ENCODE measurements around the gene BHLHA15.

DNA sequence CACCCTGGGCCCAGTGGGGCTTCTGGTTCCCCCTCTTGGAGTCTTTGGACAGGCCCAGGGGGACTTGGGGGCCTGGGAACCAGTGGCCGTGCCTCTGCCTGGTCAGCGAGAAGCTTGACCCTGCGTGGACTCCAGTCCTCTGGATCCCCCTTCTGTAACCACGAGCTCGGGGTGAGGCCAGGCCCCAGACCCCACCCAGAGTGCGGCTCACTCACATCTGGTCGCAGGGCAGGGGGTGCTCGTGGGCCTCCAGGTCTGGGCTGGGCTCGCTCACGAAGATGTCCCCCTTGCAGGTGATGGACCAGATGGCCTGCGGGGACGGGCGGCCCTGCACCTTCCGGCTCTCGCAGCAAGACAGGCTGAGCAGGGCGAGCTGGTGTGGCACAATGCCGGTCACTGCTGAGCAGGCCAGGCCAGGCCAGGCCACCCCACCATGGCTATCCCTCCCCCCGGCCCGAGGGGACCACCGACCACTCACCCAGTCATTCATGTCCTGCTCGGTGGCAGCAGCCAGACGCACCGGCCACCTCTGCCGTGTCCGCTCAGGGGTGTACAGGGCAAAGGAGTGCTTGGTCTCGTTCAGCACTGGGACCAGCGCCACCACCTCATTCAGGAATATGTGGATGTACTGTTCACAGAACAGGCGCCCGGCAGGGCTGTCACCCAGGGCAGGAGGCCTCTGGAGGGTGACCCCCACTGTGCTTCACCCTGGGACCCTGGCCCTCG, 19.7 kb downstream of the BHLHA15 start:
- TF ChIP-seq, protein P1, sequence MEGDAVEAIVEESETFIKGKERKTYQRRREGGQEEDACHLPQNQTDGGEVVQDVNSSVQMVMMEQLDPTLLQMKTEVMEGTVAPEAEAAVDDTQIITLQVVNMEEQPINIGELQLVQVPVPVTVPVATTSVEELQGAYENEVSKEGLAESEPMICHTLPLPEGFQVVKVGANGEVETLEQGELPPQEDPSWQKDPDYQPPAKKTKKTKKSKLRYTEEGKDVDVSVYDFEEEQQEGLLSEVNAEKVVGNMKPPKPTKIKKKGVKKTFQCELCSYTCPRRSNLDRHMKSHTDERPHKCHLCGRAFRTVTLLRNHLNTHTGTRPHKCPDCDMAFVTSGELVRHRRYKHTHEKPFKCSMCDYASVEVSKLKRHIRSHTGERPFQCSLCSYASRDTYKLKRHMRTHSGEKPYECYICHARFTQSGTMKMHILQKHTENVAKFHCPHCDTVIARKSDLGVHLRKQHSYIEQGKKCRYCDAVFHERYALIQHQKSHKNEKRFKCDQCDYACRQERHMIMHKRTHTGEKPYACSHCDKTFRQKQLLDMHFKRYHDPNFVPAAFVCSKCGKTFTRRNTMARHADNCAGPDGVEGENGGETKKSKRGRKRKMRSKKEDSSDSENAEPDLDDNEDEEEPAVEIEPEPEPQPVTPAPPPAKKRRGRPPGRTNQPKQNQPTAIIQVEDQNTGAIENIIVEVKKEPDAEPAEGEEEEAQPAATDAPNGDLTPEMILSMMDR (IDR thresholded peaks at IDR 0.05; ENCODE audit: insufficient read depth, low read length, poor library complexity, severe bottlenecking), result no peak
- TF ChIP-seq EZH2phosphoT487 (conservative IDR thresholded peaks at IDR 0.05; ENCODE audit: low read length), result no peak
